IMR-90 (cell line): ENCODE results near the gene ASPG. TPM values are rescaled to one million over a fixed set of nuclear protein-coding genes. Genes with fewer than 3 reads are reported as not detected.

Source experiments
- ATAC-seq: fragments of 200-7000 bp; cut with Tn5 transposase; 2 replicates; pipeline ENCODE4 v1.9.1; 2020; ENCODE audit warnings: low read depth, mild to moderate bottlenecking, moderate library complexity
- BruUV-seq: library from RNA; stranded (reverse); fragments of 400-500 nt; replicated peaks from 2 replicates; lab custom pipeline; 2021; lab: Mats Ljungman, UMichigan
- CTCF ChIA-PET: fragments of 300-600 bp; formaldehyde crosslinking; extraction: SDS; loops from one replicate; lab custom pipeline; 2021; ENCODE audit warnings: antibody characterized with exemption; lab: Yijun Ruan, JAX
- POLR2A ChIA-PET: fragments of 300-600 bp; sonication (Branson Sonifier 250); formaldehyde crosslinking; loops from one replicate; lab custom pipeline; 2022; ENCODE audit warnings: antibody characterized with exemption; ENCODE audit not compliant: unreplicated experiment; lab: Charles Lee
- DNase-seq: peaks from one replicate; pipeline ENCODE4 v3.0.0; 2013
- H2AFZ ChIP-seq: replicated peaks from 2 replicates; pipeline ENCODE3; 2013; ENCODE audit warnings: low read length, mild to moderate bottlenecking; ENCODE audit not compliant: poor library complexity
- H2AK5ac ChIP-seq: 2 replicates; pipeline ENCODE4 v1.6.1; 2013; ENCODE audit warnings: low read depth, low read length, inconsistent platforms
- H2AK9ac ChIP-seq: replicated peaks from 2 replicates; pipeline ENCODE3; 2013; ENCODE audit warnings: mild to moderate bottlenecking, low read depth, low read length, moderate library complexity; ENCODE audit not compliant: poor library complexity
- H2BK120ac ChIP-seq: 2 replicates; pipeline ENCODE4 v1.6.1; 2013; ENCODE audit warnings: low read depth, low read length, inconsistent platforms
- H2BK15ac ChIP-seq: 3 replicates; pipeline ENCODE4 v1.6.1; 2013; ENCODE audit warnings: low read depth, low read length, inconsistent platforms
- H2BK20ac ChIP-seq: 2 replicates; pipeline ENCODE4 v1.6.1; 2013; ENCODE audit warnings: low read depth, mild to moderate bottlenecking, inconsistent platforms, low read length, moderate library complexity
- H2BK5ac ChIP-seq: 2 replicates; pipeline ENCODE4 v1.6.1; 2013; ENCODE audit warnings: mild to moderate bottlenecking, low read depth, low read length, inconsistent platforms; ENCODE audit not compliant: poor library complexity, severe bottlenecking
- H3K14ac ChIP-seq: replicated peaks from 2 replicates; pipeline ENCODE4 v1.6.1; 2013; ENCODE audit warnings: low read depth, low read length, inconsistent platforms
- H3K18ac ChIP-seq: 2 replicates; pipeline ENCODE4 v1.6.1; 2013; ENCODE audit warnings: low read depth, low read length, control low read depth
- H3K23ac ChIP-seq: 2 replicates; pipeline ENCODE4 v1.6.1; 2013; ENCODE audit warnings: low read depth, low read length, inconsistent platforms
- H3K27ac ChIP-seq: 2 replicates; pipeline ENCODE4 v1.5.1; 2013; ENCODE audit warnings: mild to moderate bottlenecking, control low read depth, low read length; ENCODE audit not compliant: insufficient read depth
- H3K27me3 ChIP-seq: 2 replicates; pipeline ENCODE4 v1.6.1; 2013; ENCODE audit warnings: low read length; ENCODE audit not compliant: control insufficient read depth, insufficient read depth
- H3K36me3 ChIP-seq: 2 replicates; pipeline ENCODE4 v1.6.1; 2013; ENCODE audit warnings: low read length, mixed read lengths; ENCODE audit not compliant: control insufficient read depth, insufficient read depth
- H3K4ac ChIP-seq: 2 replicates; pipeline ENCODE4 v1.6.1; 2013; ENCODE audit warnings: low read depth, low read length, inconsistent platforms
- H3K4me1 ChIP-seq: 2 replicates; pipeline ENCODE4 v1.6.1; 2013; ENCODE audit warnings: low read length, mixed read lengths; ENCODE audit not compliant: control insufficient read depth, insufficient read depth
- H3K4me2 ChIP-seq: 2 replicates; pipeline ENCODE4 v1.6.1; 2013; ENCODE audit warnings: low read depth, mild to moderate bottlenecking, control low read depth, low read length, moderate library complexity
- H3K4me3 ChIP-seq: 2 replicates; pipeline ENCODE4 v1.5.1; 2013; ENCODE audit warnings: low read depth, mild to moderate bottlenecking, control low read depth, low read length, moderate library complexity; ENCODE audit not compliant: insufficient read depth
- H3K56ac ChIP-seq: 2 replicates; pipeline ENCODE4 v1.6.1; 2013; ENCODE audit warnings: low read length, inconsistent platforms; ENCODE audit not compliant: insufficient read depth; ENCODE audit errors: extremely low read depth
- H3K79me1 ChIP-seq, 2 experiments: 2 replicates each; pipeline ENCODE4 v1.6.1; 2013; ENCODE audit warnings: low read length in 2 of 2, inconsistent platforms in 1 of 2, low read depth in 1 of 2
- H3K9ac ChIP-seq: 2 replicates; pipeline ENCODE4 v1.6.1; 2013; ENCODE audit warnings: low read depth, low read length, control low read depth
- H3K9me1 ChIP-seq: 2 replicates; pipeline ENCODE4 v1.6.1; 2013; ENCODE audit warnings: low read length, inconsistent platforms; ENCODE audit not compliant: insufficient read depth
- H3K9me3 ChIP-seq: 2 replicates; pipeline ENCODE4 v1.6.1; 2013; ENCODE audit warnings: low read length; ENCODE audit not compliant: control insufficient read depth, insufficient read depth
- H4K20me1 ChIP-seq: 2 replicates; pipeline ENCODE4 v1.6.1; 2013; ENCODE audit warnings: low read length, inconsistent platforms; ENCODE audit not compliant: insufficient read depth
- H4K5ac ChIP-seq: 2 replicates; pipeline ENCODE4 v1.6.1; 2013; ENCODE audit warnings: mild to moderate bottlenecking, low read depth, low read length, control low read depth
- H4K8ac ChIP-seq, 2 experiments: 2 replicates each; pipeline ENCODE4 v1.6.1; 2013; ENCODE audit warnings: low read depth in 2 of 2, low read length in 2 of 2, control low read depth in 1 of 2, inconsistent platforms in 1 of 2
- H4K91ac ChIP-seq: 2 replicates; pipeline ENCODE4 v1.6.1; 2013; ENCODE audit warnings: low read depth, low read length, inconsistent platforms; ENCODE audit not compliant: insufficient read depth
- FOS ChIP-seq: fragments of 150-350 bp; IDR thresholded peaks from 2 replicates; pipeline ENCODE4 v1.6.1; 2016; ENCODE audit warnings: low read depth, low read length
- WGBS, 2 experiments: methylation state at CpG; one replicate each; pipeline versions ENCODE4 v1.1.5 to v1.1.7; 2013; ENCODE audit warnings: missing lambda C conversion rate in 2 of 2; ENCODE audit not compliant: insufficient read length in 1 of 2; ENCODE audit errors: extremely low coverage in 2 of 2; 5-methylcytosine and 5-hydroxymethylcytosine counted together
- dilution Hi-C: fragments of 300-500 bp; cut with HindIII; formaldehyde crosslinking; loops from one replicate; pipeline ENCODE4 v1.14.3; 2018; ENCODE audit warnings: low sequenced_read_pairs; ENCODE audit not compliant: unreplicated experiment
- in situ Hi-C: fragments of 300-500 bp; cut with MboI; formaldehyde crosslinking; loops from 3 replicates; pipeline ENCODE4 v1.14.3; 2019; ENCODE audit warnings: low sequenced_read_pairs, inconsistent platforms, mixed read lengths
- intact Hi-C: fragments of 100-400 bp; cut with micrococcal nuclease; formaldehyde crosslinking; loops from 2 replicates; pipeline ENCODE4 v1.10.0; 2022
- polyA plus RNA-seq, 3 experiments: library from polyadenylated mRNA; depleted of rRNA; stranded (reverse); fragments of >200 nt; gene quantifications; 2 replicates each; pipeline ENCODE4 v1.2.3, GENCODE V29; 2012; ENCODE audit warnings: low replicate concordance in 1 of 3
- total RNA-seq: library from RNA; depleted of rRNA; stranded (reverse); fragments of >200 nt; gene quantifications from 2 replicates; pipeline ENCODE4 v1.2.3, GENCODE V29; 2012

The ASPG gene
- total and polyA plus RNA-seq, 2 of the 4 experiments (the other 2 are of a cell fraction), result not detected

DNA sequence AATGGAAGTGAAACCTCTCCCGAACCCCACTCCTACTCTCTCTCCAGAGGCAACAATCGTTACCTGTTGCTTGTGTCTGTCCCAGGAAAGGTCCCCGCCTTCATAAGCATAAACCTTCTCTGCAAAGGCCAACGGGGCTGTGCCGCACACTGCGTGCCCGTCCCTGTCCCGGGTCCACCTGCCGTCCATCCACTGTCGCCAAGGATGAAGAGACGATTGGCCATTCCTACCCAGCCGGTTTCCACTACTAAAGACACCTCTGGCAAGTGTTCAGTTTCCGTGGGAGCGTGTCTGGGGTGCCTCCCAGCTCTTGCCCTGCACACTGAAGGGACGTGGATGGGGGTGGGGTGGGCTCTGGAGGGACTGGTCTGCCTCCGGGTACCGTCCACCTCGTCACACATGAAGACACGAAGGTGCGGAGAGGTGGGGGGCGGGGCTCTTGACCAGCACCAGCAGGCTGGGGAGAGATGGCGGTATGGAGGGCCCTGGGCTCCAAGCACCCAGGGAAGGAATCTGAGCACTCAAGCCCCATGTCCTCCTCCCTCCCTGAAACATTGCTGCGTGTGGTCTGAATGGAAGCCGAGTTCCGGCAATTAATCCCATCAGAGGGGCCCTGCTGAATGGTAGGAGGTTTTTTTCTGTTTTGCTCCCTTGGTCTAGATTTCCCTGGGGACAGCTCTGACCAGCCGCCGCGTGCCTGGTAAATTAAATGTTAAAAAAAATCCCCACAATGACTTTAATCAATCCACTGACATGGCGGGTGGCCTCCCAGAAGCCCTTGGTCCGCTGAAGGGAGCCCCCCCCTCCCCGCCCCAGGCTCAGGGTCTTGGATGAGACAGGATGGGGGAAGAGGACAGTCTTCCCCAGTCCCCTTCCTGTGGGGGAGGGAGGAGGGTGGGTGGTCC is 48.8 kb downstream of the ASPG start:
- no peak overlapping the region for H3K14ac ChIP-seq
- H4K5ac ChIP-seq, result no peak overlapping the region
- no peaks in the 10 kb centered on the region for H3K36me3 ChIP-seq
- POLR2A ChIA-PET, result no interaction called here
- H3K79me1 ChIP-seq, result no peaks in the 10 kb centered on the region
- DNase-seq, result no peak
- no peak overlapping the region for H2BK5ac ChIP-seq
- CTCF ChIA-PET, result interaction anchor here (0.6 kb wide), 1 partner anchor 322 kb away, joined by 3 read pairs; no protein-coding TSS in a partner anchor
- dilution Hi-C loops, result no loop called here
- no peak for ATAC-seq
- H3K4me3 ChIP-seq, result no peak overlapping the region
- no peak overlapping the region for H3K4ac ChIP-seq
- no peaks in the 10 kb centered on the region for H4K20me1 ChIP-seq
- no peaks in the 10 kb centered on the region for H3K9me1 ChIP-seq
- no peak overlapping the region for H3K9ac ChIP-seq
- intact Hi-C loops, result no loop called here
- H3K18ac ChIP-seq, result no peak overlapping the region
- H3K4me2 ChIP-seq, result no peak overlapping the region
- H4K91ac ChIP-seq, result no peak overlapping the region
- in situ Hi-C loops, result loop anchor here (10.0 kb wide), 1 partner anchor 510 kb away; no protein-coding TSS in a partner anchor
- WGBS, 2 experiments, result 60% methylated on average over 2 of the region's 31 CpGs; no CpG with 5 or more reads in 1 of the 2 experiments
- no peak overlapping the region for H2AFZ ChIP-seq
- no peak for TF ChIP-seq FOS
- no peak overlapping the region for H3K27ac ChIP-seq
- no peak overlapping the region for H2AK9ac ChIP-seq
- H3K4me1 ChIP-seq, result no peaks in the 10 kb centered on the region; the same call in 1 of the 2 replicates
- no TSS peak for BruUV-seq
- H2BK15ac ChIP-seq, result no peak overlapping the region
- H2BK120ac ChIP-seq, result no peak overlapping the region
- no peak overlapping the region for H2AK5ac ChIP-seq
- peaks cover 39% of the 10 kb centered on the region for H3K27me3 ChIP-seq
- no peak overlapping the region for H3K23ac ChIP-seq
- H3K9me3 ChIP-seq, result peaks cover 5% of the 10 kb centered on the region; the same call in 1 of the 2 replicates
- no peak overlapping the region for H3K56ac ChIP-seq
- no peak overlapping the region for H2BK20ac ChIP-seq
- no peak overlapping the region for H4K8ac ChIP-seq
